ENCODE measurements around the gene ALKBH1.

DNA sequence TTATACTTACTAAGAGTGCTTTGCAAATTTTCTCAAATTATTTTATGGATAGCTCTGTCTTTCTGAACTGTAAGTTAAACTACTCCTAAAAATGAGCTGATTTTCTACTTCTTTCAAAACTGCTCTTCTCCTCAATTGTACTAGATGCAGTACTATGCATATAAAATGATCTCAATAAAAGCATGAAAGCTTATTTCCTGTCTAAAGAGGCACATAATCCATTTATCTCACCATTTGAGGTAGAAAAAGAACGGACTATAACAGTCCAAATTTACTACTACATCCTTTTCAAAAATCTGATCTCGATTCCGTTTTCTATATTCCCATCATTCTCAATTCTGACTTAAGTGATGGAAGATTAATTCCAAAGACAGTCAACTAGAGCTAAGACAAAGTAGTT, 14.5 kb upstream of the ALKBH1 start:
- TF ChIP-seq, protein P1, sequence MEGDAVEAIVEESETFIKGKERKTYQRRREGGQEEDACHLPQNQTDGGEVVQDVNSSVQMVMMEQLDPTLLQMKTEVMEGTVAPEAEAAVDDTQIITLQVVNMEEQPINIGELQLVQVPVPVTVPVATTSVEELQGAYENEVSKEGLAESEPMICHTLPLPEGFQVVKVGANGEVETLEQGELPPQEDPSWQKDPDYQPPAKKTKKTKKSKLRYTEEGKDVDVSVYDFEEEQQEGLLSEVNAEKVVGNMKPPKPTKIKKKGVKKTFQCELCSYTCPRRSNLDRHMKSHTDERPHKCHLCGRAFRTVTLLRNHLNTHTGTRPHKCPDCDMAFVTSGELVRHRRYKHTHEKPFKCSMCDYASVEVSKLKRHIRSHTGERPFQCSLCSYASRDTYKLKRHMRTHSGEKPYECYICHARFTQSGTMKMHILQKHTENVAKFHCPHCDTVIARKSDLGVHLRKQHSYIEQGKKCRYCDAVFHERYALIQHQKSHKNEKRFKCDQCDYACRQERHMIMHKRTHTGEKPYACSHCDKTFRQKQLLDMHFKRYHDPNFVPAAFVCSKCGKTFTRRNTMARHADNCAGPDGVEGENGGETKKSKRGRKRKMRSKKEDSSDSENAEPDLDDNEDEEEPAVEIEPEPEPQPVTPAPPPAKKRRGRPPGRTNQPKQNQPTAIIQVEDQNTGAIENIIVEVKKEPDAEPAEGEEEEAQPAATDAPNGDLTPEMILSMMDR (IDR thresholded peaks at IDR 0.05) = no peak
- no peak for TF ChIP-seq POLR2A (IDR thresholded peaks at IDR 0.05)
